Dermis lymphatic vessel endothelial cell (primary cell): ENCODE measurements around the gene TAS2R42. TPM values are rescaled to one million over a fixed set of nuclear protein-coding genes. Genes with fewer than 3 reads are reported as not detected.

ENCODE experiments used
- total RNA-seq: library from RNA; depleted of rRNA; stranded (reverse); fragments of >200 nt; gene quantifications from 2 replicates; pipeline ENCODE4 v1.2.1, GENCODE V29; 2014

The TAS2R42 gene
- total RNA-seq: not detected in 2 replicates

GRCh38 chr12:11186837-11187236 lies at the start of gene TAS2R42:
Gene TAS2R42, minus strand, starts transcription at chr12:11186937. Its CDS starts 0 bp downstream, at chr12:11186937.

GRCh38 chr12:11171145-11171968 lies 15.4 kb downstream of the TAS2R42 start, which contains the start of gene SMIM10L1:
Gene SMIM10L1, plus strand, starts transcription at chr12:11171194. Its CDS starts 163 bp downstream, at chr12:11171357.

Other genes with a start within 250 kb of the TAS2R42 start
- 1.5 and 1.6 TPM in 2 replicates for gene TAS2R14, start 247.7 kb downstream of the TAS2R42 start, total RNA-seq
- gene TAS2R50, start 200.0 kb downstream of the TAS2R42 start, total RNA-seq: 1.6 and 2.4 TPM in 2 replicates
- 1.7 and 2.4 TPM in 2 replicates for gene TAS2R20, start 188.6 kb downstream of the TAS2R42 start, total RNA-seq
- gene TAS2R19, start 164.3 kb downstream of the TAS2R42 start, total RNA-seq: 2.9 and 4.0 TPM in 2 replicates
- gene TAS2R31, start 155.5 kb downstream of the TAS2R42 start, total RNA-seq: 2.7 and 3.1 TPM in 2 replicates
- gene TAS2R46, start 124.6 kb downstream of the TAS2R42 start, total RNA-seq: 1.5 and 1.6 TPM in 2 replicates
- 0.22 TPM in 1 of 2 replicates, not detected in the other for gene TAS2R43, start 94.6 kb downstream of the TAS2R42 start, total RNA-seq
- gene TAS2R30, start 52.3 kb downstream of the TAS2R42 start, total RNA-seq: 1.6 and 2.7 TPM in 2 replicates
- gene SMIM10L1, start 15.7 kb downstream of the TAS2R42 start, total RNA-seq: 4.4 and 5.7 TPM in 2 replicates
- gene PRB3, start 82.8 kb upstream of the TAS2R42 start, total RNA-seq: not detected in 2 replicates
- gene PRB4, start 123.5 kb upstream of the TAS2R42 start, total RNA-seq: not detected in 2 replicates
- not detected in 2 replicates for gene PRB2, start 208.6 kb upstream of the TAS2R42 start, total RNA-seq